HepG2 (cell line): ENCODE results near the gene HTRA2. TPM values are rescaled to one million over a fixed set of nuclear protein-coding genes. Genes with fewer than 3 reads are reported as not detected.

Experiments
- ATAC-seq: fragments of 200-7000 bp; cut with Tn5 transposase; 3 replicates; pipeline ENCODE4 v1.9.1; 2020; ENCODE audit warnings: mild to moderate bottlenecking, moderate library complexity
- BruUV-seq: library from RNA; stranded (reverse); fragments of 400-500 nt; replicated peaks from 2 replicates; lab custom pipeline; 2021; lab: Mats Ljungman, UMichigan
- CTCF ChIA-PET: fragments of 300-600 bp; formaldehyde crosslinking; extraction: SDS; loops from one replicate; lab custom pipeline; 2021; ENCODE audit warnings: low total read pairs, inconsistent platforms, low intra/inter-chr PET ratio; lab: Yijun Ruan, JAX
- POLR2A ChIA-PET: fragments of 350-600 bp; sonication (Branson Sonifier 250); formaldehyde crosslinking; loops from one replicate; lab custom pipeline; 2020; ENCODE audit warnings: antibody characterized with exemption, inconsistent platforms; lab: Yijun Ruan, JAX
- DNase-seq: peaks from one replicate; pipeline ENCODE4 v3.0.0-alpha.2; 2015; ENCODE audit warnings: low spot score
- FAIRE-seq: peaks from 3 replicates; lab custom pipeline; 2011; peaks lifted over from hg19 to GRCh38; lab: Jason Lieb, UNC
- H2AFZ ChIP-seq: one replicate; pipeline ENCODE4 v1.6.1; 2011; ENCODE audit warnings: low read length, inconsistent platforms
- H3K27ac ChIP-seq: fragments of 300-600 bp; 3 replicates; pipeline ENCODE4 v1.8.0; 2011; ENCODE audit warnings: mixed run types, mild to moderate bottlenecking, mixed read lengths, low read length, inconsistent platforms; ENCODE audit not compliant: insufficient read depth; ENCODE audit errors: extremely low read length
- H3K27me3 ChIP-seq, 2 experiments: fragments of 200-600 bp in 1 of 2; 2 replicates in 1 of 2; 3 replicates in 1 of 2; pipeline versions ENCODE4 v1.6.0 to v1.8.0; 2011; ENCODE audit warnings: low read length in 2 of 2, mild to moderate bottlenecking in 2 of 2, moderate library complexity in 2 of 2, inconsistent platforms in 1 of 2; ENCODE audit not compliant: insufficient read depth in 2 of 2, control insufficient read depth in 1 of 2
- H3K36me3 ChIP-seq, 2 experiments: fragments of 200-600 bp in 1 of 2; replicated peaks in 1 of 2; 2 replicates in 1 of 2; 3 replicates in 1 of 2; pipeline versions ENCODE4 v1.5.1 to v1.8.0; 2011; ENCODE audit warnings: low read length in 2 of 2, inconsistent platforms in 1 of 2; ENCODE audit not compliant: insufficient read depth in 2 of 2, control insufficient read depth in 1 of 2
- H3K4me1 ChIP-seq: 2 replicates; pipeline ENCODE4 v1.5.1; 2012; ENCODE audit warnings: low read length, inconsistent platforms; ENCODE audit not compliant: insufficient read depth
- H3K4me2 ChIP-seq: 2 replicates; pipeline ENCODE4 v1.6.0; 2011; ENCODE audit warnings: low read depth, low read length, inconsistent platforms
- H3K4me3 ChIP-seq, 3 experiments: fragments of 200-600 bp in 1 of 3; sonication (generic), shearing (Covaris generic) in 1 of 3; replicated peaks in 1 of 3; 2 replicates each; pipeline ENCODE4 v1.5.1; 2011 to 2016; ENCODE audit warnings: low read length in 3 of 3, inconsistent platforms in 2 of 3, low read depth in 2 of 3, mild to moderate bottlenecking in 2 of 3, control low read depth in 1 of 3, mixed read lengths in 1 of 3; ENCODE audit not compliant: insufficient read depth in 1 of 3
- H3K79me2 ChIP-seq: one replicate; pipeline ENCODE4 v1.6.1; 2011; ENCODE audit warnings: low read length, inconsistent platforms; ENCODE audit not compliant: insufficient read depth
- H3K9ac ChIP-seq: 2 replicates; pipeline ENCODE4 v1.6.0; 2011; ENCODE audit warnings: mild to moderate bottlenecking, low read depth, low read length, inconsistent platforms; ENCODE audit not compliant: insufficient read depth
- H3K9me3 ChIP-seq: 2 replicates; pipeline ENCODE4 v1.5.1; 2012; ENCODE audit warnings: mild to moderate bottlenecking, low read length
- H4K20me1 ChIP-seq: 2 replicates; pipeline ENCODE4 v1.6.0; 2011; ENCODE audit warnings: inconsistent platforms, mild to moderate bottlenecking, low read length, moderate library complexity; ENCODE audit not compliant: insufficient read depth
- CEBPG ChIP-seq: IDR thresholded peaks from 2 replicates; pipeline ENCODE4 v1.6.1; 2016
- FUBP1 ChIP-seq: sonication (generic); formaldehyde crosslinking; IDR thresholded peaks from 2 replicates; pipeline ENCODE4 v1.5.1; 2020; ENCODE audit warnings: missing genetic modification reagents, mild to moderate bottlenecking, borderline replicate concordance
- HMG20B ChIP-seq: conservative IDR thresholded peaks from 2 replicates; pipeline ENCODE4 v1.6.1; 2016; ENCODE audit warnings: missing genetic modification reagents, missing compliant biosample characterization
- NFAT5 ChIP-seq: sonication (generic); formaldehyde crosslinking; IDR thresholded peaks from 2 replicates; pipeline ENCODE4 v1.4.0; 2020; ENCODE audit warnings: missing genetic modification reagents
- NR2F1 ChIP-seq, 2 experiments: fragments of 450-650 bp in 1 of 2; formaldehyde crosslinking in 1 of 2; IDR thresholded peaks; 2 replicates each; pipeline versions ENCODE4 v1.5.0 to v1.6.1; 2016 to 2020; ENCODE audit warnings: mild to moderate bottlenecking in 1 of 2, missing compliant biosample characterization in 1 of 2, missing genetic modification reagents in 1 of 2, moderate library complexity in 1 of 2
- RARG ChIP-seq: sonication (generic); formaldehyde crosslinking; IDR thresholded peaks from 2 replicates; pipeline ENCODE4 v1.4.0; 2020; ENCODE audit warnings: low read depth, mild to moderate bottlenecking, missing genetic modification reagents
- STAT5B ChIP-seq: sonication (generic); formaldehyde crosslinking; IDR thresholded peaks from 2 replicates; pipeline ENCODE4 v1.4.0; 2020; ENCODE audit warnings: missing genetic modification reagents
- TBX3 ChIP-seq: fragments of 450-650 bp; IDR thresholded peaks from 2 replicates; pipeline ENCODE4 v1.6.1; 2017; ENCODE audit warnings: antibody characterized with exemption, mild to moderate bottlenecking, inconsistent platforms, borderline replicate concordance
- THAP9 ChIP-seq: sonication (generic); formaldehyde crosslinking; IDR thresholded peaks from 2 replicates; pipeline ENCODE4; 2020; ENCODE audit warnings: missing genetic modification reagents, mild to moderate bottlenecking, borderline replicate concordance
- TRIM24 ChIP-seq: sonication (generic); formaldehyde crosslinking; IDR thresholded peaks from 2 replicates; pipeline ENCODE4 v1.8.0; 2022; ENCODE audit warnings: mild to moderate bottlenecking, missing genetic modification reagents
- WIZ ChIP-seq: sonication (generic); formaldehyde crosslinking; IDR thresholded peaks from 2 replicates; pipeline ENCODE4 v1.5.1; 2020; ENCODE audit warnings: mild to moderate bottlenecking, missing genetic modification reagents
- ZNF234 ChIP-seq: sonication (generic); formaldehyde crosslinking; conservative IDR thresholded peaks from 2 replicates; pipeline ENCODE4 v1.5.1; 2020; ENCODE audit warnings: mild to moderate bottlenecking, missing genetic modification reagents
- ZNF3 ChIP-seq: IDR thresholded peaks from 2 replicates; pipeline ENCODE4 v1.7.0; 2017; ENCODE audit warnings: inconsistent platforms
- ZNF567 ChIP-seq: sonication (generic); formaldehyde crosslinking; IDR thresholded peaks from 2 replicates; pipeline ENCODE4 v1.8.1; 2023; ENCODE audit warnings: mild to moderate bottlenecking, missing genetic modification reagents, borderline replicate concordance
- WGBS: methylation state at CpG from one replicate; pipeline ENCODE4 v1.1.6; 2017; ENCODE audit warnings: low lambda C conversion rate; 5-methylcytosine and 5-hydroxymethylcytosine counted together
- in situ Hi-C: cut with HindIII; loops from 2 replicates; pipeline ENCODE4 v1.10.0; 2017; ENCODE audit warnings: low pct_unique_long_range_greater_than_20kb; ENCODE audit not compliant: extremely low pct_ligation_motif_present
- intact Hi-C: fragments of 100-400 bp; cut with micrococcal nuclease; formaldehyde crosslinking; loops from one replicate; pipeline ENCODE4 v1.10.0; 2022; ENCODE audit not compliant: unreplicated experiment
- polyA plus RNA-seq, 8 experiments: library from polyadenylated mRNA; depleted of rRNA in 3 of 8; stranded (reverse) in 7 of 8; unstranded in 1 of 8; fragments of >200 nt; fragmentation: Illumina TruSeq in 4 of 8; extraction: Trizol in 4 of 8; gene quantifications; 2 replicates each; pipeline versions ENCODE4 v1.2.1 to v1.2.3, GENCODE V29; 2011 to 2016; ENCODE audit warnings: low read depth in 4 of 8, missing spikeins in 1 of 8, mixed read lengths in 1 of 8; ENCODE audit not compliant: insufficient read depth in 1 of 8
- total RNA-seq, 5 experiments: library from RNA; depleted of rRNA; stranded (reverse); fragments of >200 nt; fragmentation: Illumina TruSeq; extraction: Trizol; gene quantifications; 2 replicates each; pipeline ENCODE4 v1.2.3, GENCODE V29; 2016; ENCODE audit warnings: low read depth in 1 of 5

The HTRA2 gene
- total and polyA plus RNA-seq, 2 of the 13 experiments (the other 11 are each of a cell fraction or from before 2014, with no cell fraction given): 47.7 to 50.3 TPM

GRCh38 chr2:74566076-74566753 lies 36.5 kb downstream of the HTRA2 start:
- H3K36me3 ChIP-seq: no peaks in the 10 kb centered on the region
- CTCF ChIA-PET: no interaction called here
- H3K9me3 ChIP-seq: no peaks in the 10 kb centered on the region
- ATAC-seq (no peak), FAIRE-seq (no peak), DNase-seq (no peak)
- H3K4me2 ChIP-seq: no peak overlapping the region
- no peaks in the 10 kb centered on the region for H3K4me1 ChIP-seq
- no peak overlapping the region for H3K27ac ChIP-seq
- no peak overlapping the region for H3K9ac ChIP-seq
- no peak overlapping the region for H3K4me3 ChIP-seq
- intact Hi-C loops: no loop called here
- POLR2A ChIA-PET: no interaction called here
- no peak overlapping the region for H2AFZ ChIP-seq
- in situ Hi-C loops: no loop called here
- no peaks in the 10 kb centered on the region for H4K20me1 ChIP-seq
- no peaks in the 10 kb centered on the region for H3K79me2 ChIP-seq
- WGBS: 11% methylated on average over 7 of the region's 7 CpGs
- peaks cover 0 to 55% of the 10 kb centered on the region in 2 experiments; a peak in 4 of 5 replicates for H3K27me3 ChIP-seq
- BruUV-seq: no TSS peak
- TF ChIP-seq FUBP1: no peak
- TF ChIP-seq NR2F1 (CRISPR knock-in tag; IDR thresholded peaks at IDR 0.05): no peak
- TF ChIP-seq THAP9 (CRISPR knock-in tag): no peak
- TF ChIP-seq NFAT5: no peak
- no peak for TF ChIP-seq ZNF567 (CRISPR knock-in tag)
- TF ChIP-seq TBX3: no peak
- TF ChIP-seq TRIM24 (CRISPR knock-in tag): no peak
- TF ChIP-seq HMG20B: no peak
- TF ChIP-seq WIZ (CRISPR knock-in tag): no peak
- no peak for TF ChIP-seq ZNF234 (CRISPR knock-in tag)
- TF ChIP-seq STAT5B: no peak
- TF ChIP-seq ZNF3 (CRISPR knock-in tag): no peak
- TF ChIP-seq RARG (CRISPR knock-in tag): no peak
- no peak for TF ChIP-seq CEBPG (CRISPR knock-in tag)
